HEK293T (cell line): ENCODE data around the gene CST7.

Source experiments
- CTCF ChIA-PET: fragments of 350-600 bp; formaldehyde crosslinking; extraction: SDS; loops from one replicate; lab custom pipeline; 2021; ENCODE audit warnings: antibody characterized with exemption, inconsistent platforms; lab: Yijun Ruan, JAX
- POLR2A ChIA-PET: fragments of 350-600 bp; formaldehyde crosslinking; extraction: SDS; loops from one replicate; lab custom pipeline; 2020; ENCODE audit warnings: antibody characterized with exemption, inconsistent platforms; lab: Yijun Ruan, JAX
- DNase-seq: peaks from one replicate; pipeline ENCODE4 v3.0.0; 2012; ENCODE audit warnings: mixed read lengths; ENCODE audit errors: extremely low spot score
- ARNT ChIP-seq: fragments of 450-650 bp; IDR thresholded peaks from 2 replicates; pipeline ENCODE4 v1.6.1; 2017; ENCODE audit warnings: mild to moderate bottlenecking
- BHLHE40 ChIP-seq: fragments of 450-650 bp; IDR thresholded peaks from 2 replicates; pipeline ENCODE4 v1.6.1; 2016; ENCODE audit warnings: mild to moderate bottlenecking, moderate library complexity, borderline replicate concordance
- CTBP1 ChIP-seq: fragments of 450-650 bp; IDR thresholded peaks from 2 replicates; pipeline ENCODE4 v1.6.1; 2016; ENCODE audit warnings: borderline replicate concordance
- ELF4 ChIP-seq: fragments of 450-650 bp; IDR thresholded peaks from 2 replicates; pipeline ENCODE4 v1.6.1; 2017; ENCODE audit warnings: antibody characterized with exemption
- FOXA1 ChIP-seq: fragments of 450-650 bp; IDR thresholded peaks from 2 replicates; pipeline ENCODE4 v1.6.1; 2016; ENCODE audit warnings: mild to moderate bottlenecking
- FOXK2 ChIP-seq: fragments of 450-650 bp; IDR thresholded peaks from 2 replicates; pipeline ENCODE4 v1.6.1; 2016; ENCODE audit warnings: mild to moderate bottlenecking
- FOXM1 ChIP-seq: fragments of 450-650 bp; IDR thresholded peaks from 2 replicates; pipeline ENCODE4 v1.6.1; 2017; ENCODE audit warnings: mild to moderate bottlenecking, borderline replicate concordance
- HDGF ChIP-seq: fragments of 450-650 bp; IDR thresholded peaks from 2 replicates; pipeline ENCODE4 v1.6.1; 2017; ENCODE audit warnings: antibody characterized with exemption, borderline replicate concordance
- L3MBTL2 ChIP-seq: fragments of 450-650 bp; conservative IDR thresholded peaks from 2 replicates; pipeline ENCODE4 v1.6.1; 2016; ENCODE audit warnings: mild to moderate bottlenecking
- LEF1 ChIP-seq: fragments of 450-650 bp; IDR thresholded peaks from 2 replicates; pipeline ENCODE4 v1.6.1; 2017; ENCODE audit warnings: mild to moderate bottlenecking, borderline replicate concordance
- NFRKB ChIP-seq: fragments of 450-650 bp; IDR thresholded peaks from 2 replicates; pipeline ENCODE4 v1.6.1; 2016; ENCODE audit warnings: mild to moderate bottlenecking, moderate library complexity
- SP1 ChIP-seq: fragments of 450-650 bp; IDR thresholded peaks from 2 replicates; pipeline ENCODE4 v1.6.1; 2017
- SUZ12 ChIP-seq: fragments of 450-650 bp; IDR thresholded peaks from 2 replicates; pipeline ENCODE4 v1.6.1; 2016; ENCODE audit warnings: mild to moderate bottlenecking
- TARDBP ChIP-seq: fragments of 450-650 bp; IDR thresholded peaks from 2 replicates; pipeline ENCODE4 v1.6.1; 2016
- ZNF384 ChIP-seq: fragments of 450-650 bp; IDR thresholded peaks from 2 replicates; pipeline ENCODE4 v1.6.1; 2016
- TF ChIP-seq, protein P1 (sequence below): fragments of 450-650 bp; IDR thresholded peaks from 2 replicates; pipeline ENCODE4 v1.6.1; 2016

The CST7 gene

DNA sequence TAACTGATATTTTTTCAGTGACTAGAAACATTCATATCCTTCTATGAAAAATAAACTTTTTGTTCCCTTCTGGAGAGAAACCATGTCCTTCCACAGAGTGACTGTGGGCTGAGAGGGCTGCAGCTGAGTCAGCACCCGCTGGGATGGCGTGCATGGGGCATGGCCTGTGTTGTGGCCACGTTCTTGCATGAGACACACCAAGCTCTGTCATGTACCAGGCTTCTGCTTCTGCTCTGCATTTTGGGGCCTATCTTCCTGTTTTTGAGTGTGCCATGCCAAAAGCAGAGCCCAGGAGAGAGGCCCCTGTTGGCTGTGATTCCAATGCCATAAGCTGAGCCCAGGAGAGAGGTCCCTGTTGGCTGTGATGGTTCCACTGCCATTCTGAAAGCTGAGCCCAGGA lies 32.7 kb downstream of the CST7 start:
- TF ChIP-seq LEF1 (no peak), FOXA1 (no peak), ARNT (no peak), ZNF384 (no peak), L3MBTL2 (no peak), CTBP1 (no peak), FOXM1 (no peak), BHLHE40 (no peak), SP1 (no peak)
- TF ChIP-seq, protein P1, sequence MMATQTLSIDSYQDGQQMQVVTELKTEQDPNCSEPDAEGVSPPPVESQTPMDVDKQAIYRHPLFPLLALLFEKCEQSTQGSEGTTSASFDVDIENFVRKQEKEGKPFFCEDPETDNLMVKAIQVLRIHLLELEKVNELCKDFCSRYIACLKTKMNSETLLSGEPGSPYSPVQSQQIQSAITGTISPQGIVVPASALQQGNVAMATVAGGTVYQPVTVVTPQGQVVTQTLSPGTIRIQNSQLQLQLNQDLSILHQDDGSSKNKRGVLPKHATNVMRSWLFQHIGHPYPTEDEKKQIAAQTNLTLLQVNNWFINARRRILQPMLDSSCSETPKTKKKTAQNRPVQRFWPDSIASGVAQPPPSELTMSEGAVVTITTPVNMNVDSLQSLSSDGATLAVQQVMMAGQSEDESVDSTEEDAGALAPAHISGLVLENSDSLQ: no peak
- POLR2A ChIA-PET: no interaction called here
- DNase-seq: no peak
- CTCF ChIA-PET: no interaction called here

DNA sequence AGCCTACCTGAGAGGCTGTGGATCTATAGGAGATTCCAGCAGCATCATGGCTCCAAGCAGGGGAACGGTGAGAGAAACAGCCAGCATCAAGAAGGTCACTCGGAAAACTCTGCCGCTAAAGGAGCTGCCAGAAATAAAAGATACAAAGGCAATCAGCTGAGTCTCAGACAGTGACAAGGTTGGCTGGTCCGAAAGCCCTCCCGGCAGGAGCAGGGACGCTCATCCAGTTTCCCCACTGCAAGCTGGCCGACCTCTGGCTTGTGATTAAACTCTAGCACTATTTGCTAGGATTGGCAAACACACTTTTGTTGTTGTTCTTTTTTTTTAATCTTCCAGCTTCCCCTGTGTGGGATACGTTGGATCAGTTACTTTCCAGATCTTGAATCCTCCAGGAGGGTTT lies 34.8 kb downstream of the CST7 start:
- no peak for DNase-seq
- no peak for TF ChIP-seq FOXK2
- no peak for TF ChIP-seq SP1
- no peak for TF ChIP-seq ZNF384
- no peak for TF ChIP-seq HDGF
- TF ChIP-seq SUZ12: no peak
- no peak for TF ChIP-seq ELF4
- TF ChIP-seq LEF1: no peak
- no peak for TF ChIP-seq BHLHE40
- TF ChIP-seq CTBP1: no peak
- TF ChIP-seq TARDBP: no peak
- no peak for TF ChIP-seq FOXA1
- no peak for TF ChIP-seq NFRKB
- TF ChIP-seq FOXM1: no peak
- TF ChIP-seq ARNT: no peak
- TF ChIP-seq L3MBTL2: no peak
- TF ChIP-seq, protein P1: no peak
- ChIA-PET POLR2A (no interaction called here), CTCF (no interaction called here)

DNA sequence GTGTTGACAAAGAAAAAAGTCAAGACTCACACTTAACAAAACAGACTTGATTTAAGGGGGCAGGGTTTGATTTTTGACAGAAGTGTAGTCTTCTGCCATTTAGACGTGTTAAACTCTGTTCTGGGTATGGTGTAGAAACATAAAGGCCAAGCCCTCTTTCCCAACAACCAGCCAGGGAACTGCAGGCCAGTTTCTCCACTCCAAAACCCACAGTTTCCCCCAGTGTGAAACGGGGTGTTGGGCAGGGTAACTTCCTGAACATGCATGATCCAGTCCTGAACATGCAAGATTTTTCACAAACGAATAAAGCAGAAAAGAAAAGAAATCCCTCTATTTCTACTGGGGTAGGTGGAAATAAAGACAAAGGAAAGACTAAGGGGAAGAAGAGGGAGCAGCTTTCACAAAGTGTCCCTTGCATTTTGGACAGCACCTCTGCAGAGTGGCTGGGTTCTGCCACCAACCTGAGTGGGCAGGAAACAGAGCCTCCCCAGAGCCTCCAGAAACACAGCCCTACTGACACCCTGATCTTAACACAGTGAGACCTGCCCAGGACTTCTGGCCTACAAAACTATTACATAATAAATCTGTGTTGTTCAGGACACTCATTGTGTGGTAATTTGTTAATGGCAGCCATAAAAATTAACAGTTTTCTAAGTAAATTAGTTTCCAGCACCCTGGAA lies 36.0 kb downstream of the CST7 start:
- DNase-seq: no peak
- ChIA-PET CTCF (no interaction called here), POLR2A (interaction anchor here (0.6 kb wide), 1 partner anchor 433 kb away, joined by 3 read pairs; no protein-coding TSS in a partner anchor)
- TF ChIP-seq HDGF: no peak
- no peak for TF ChIP-seq SP1
- TF ChIP-seq LEF1: no peak
- TF ChIP-seq FOXA1: no peak
- TF ChIP-seq FOXM1: no peak
- TF ChIP-seq ZNF384: no peak
- TF ChIP-seq SUZ12: no peak
- no peak for TF ChIP-seq TARDBP
- TF ChIP-seq FOXK2: no peak
- TF ChIP-seq BHLHE40: no peak
- no peak for TF ChIP-seq ARNT
- TF ChIP-seq, protein P1: no peak

DNA sequence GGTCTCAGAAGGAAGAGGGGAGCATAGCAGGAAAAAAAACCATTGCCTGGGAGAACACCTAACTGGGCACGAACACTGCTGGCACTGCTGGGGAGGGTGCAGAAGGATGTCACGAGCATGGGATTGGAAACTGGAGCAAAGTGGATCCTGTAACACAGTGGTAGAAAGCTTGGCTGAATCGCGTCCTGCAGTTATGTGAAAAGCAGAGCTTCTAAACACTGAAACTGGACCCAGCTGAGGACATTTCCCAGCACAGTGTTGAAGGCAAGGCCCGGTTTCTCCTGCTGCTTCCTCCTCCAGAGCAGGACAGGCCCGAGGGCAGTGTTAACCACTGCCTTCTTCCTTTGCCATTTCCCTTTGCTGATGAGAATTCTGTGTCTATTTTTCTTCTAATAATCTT lies 36.7 kb downstream of the CST7 start:
- POLR2A ChIA-PET: interaction anchor here (0.6 kb wide), 2 partner anchors 246 to 432 kb away, joined by 3 to 4 read pairs; no protein-coding TSS in a partner anchor
- no peak for TF ChIP-seq ELF4
- no peak for TF ChIP-seq LEF1
- no peak for TF ChIP-seq HDGF
- no peak for TF ChIP-seq ZNF384
- no peak for TF ChIP-seq L3MBTL2
- TF ChIP-seq FOXM1: no peak
- TF ChIP-seq SP1: no peak
- TF ChIP-seq NFRKB: no peak
- TF ChIP-seq, protein P1: no peak
- no peak for TF ChIP-seq SUZ12
- TF ChIP-seq FOXK2: no peak
- no peak for TF ChIP-seq TARDBP
- TF ChIP-seq ARNT: no peak
- TF ChIP-seq BHLHE40: no peak
- no peak for TF ChIP-seq CTBP1
- no peak for TF ChIP-seq FOXA1
- DNase-seq: no peak
- CTCF ChIA-PET: no interaction called here

DNA sequence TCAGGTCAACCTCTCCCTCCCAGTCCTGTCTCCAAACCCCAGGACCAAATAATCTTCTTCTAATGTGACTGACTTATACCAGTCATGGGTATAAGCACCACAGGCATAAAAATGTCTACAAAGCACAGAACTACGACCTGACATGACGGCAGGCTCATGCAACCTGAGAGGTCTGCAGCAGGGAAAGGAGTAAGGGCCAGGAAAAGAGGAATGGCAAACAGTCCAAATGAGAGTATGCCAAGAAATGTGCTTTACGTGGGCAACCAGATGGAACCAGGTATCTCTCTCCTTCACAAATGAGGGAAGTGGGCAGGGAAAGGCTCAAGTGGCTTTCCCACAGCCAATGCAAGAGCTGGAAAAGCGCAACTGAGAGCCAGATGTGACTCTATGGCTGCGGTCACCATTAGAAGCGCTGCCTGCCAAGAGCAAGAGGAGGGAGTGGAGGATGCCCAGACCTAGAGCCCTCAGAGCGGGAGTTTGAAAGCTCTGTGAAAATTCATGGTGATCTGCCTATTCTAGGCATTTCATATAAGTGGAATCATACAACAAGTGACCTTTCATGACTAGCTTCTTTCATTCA lies 37.5 kb downstream of the CST7 start:
- DNase-seq: no peak
- ChIA-PET CTCF (no interaction called here), POLR2A (no interaction called here)
- TF ChIP-seq, protein P1: no peak
